Vagina (tissue), 2 donors: Measurements from ENCODE around the gene ASTL. TPM values are rescaled to one million over a fixed set of nuclear protein-coding genes. Genes with fewer than 3 reads are reported as not detected.

Experiments used
- DNase-seq, 2 donors: peaks; one replicate each; pipeline ENCODE4 v3.0.0-alpha.2; 2017; ENCODE audit errors: extremely low spot score in 2 of 2
- H3K27ac ChIP-seq: fragments of 200-600 bp; sonication (generic); one replicate; pipeline ENCODE4 v1.5.1; 2019
- H3K27me3 ChIP-seq: fragments of 200-600 bp; sonication (generic); one replicate; pipeline ENCODE4 v1.5.1; 2019
- H3K36me3 ChIP-seq, 2 donors: fragments of 200-600 bp; sonication (generic); one replicate each; pipeline ENCODE4 v1.5.1; 2017 to 2019
- H3K4me1 ChIP-seq: fragments of 200-600 bp; sonication (generic); one replicate; pipeline ENCODE4 v1.5.1; 2019
- H3K4me3 ChIP-seq, 2 donors: fragments of 200-600 bp; sonication (generic); 1 replicate in 1 of 2; 2 replicates in 1 of 2; pipeline ENCODE4 v1.5.1; 2016 to 2019
- H3K9me3 ChIP-seq: fragments of 200-600 bp; sonication (generic); one replicate; pipeline ENCODE4 v1.5.1; 2019
- POLR2A ChIP-seq, 2 donors: fragments of 450-650 bp; IDR thresholded peaks; one replicate each; pipeline ENCODE4 v1.6.1; 2017; ENCODE audit warnings: antibody characterized with exemption in 2 of 2, mild to moderate bottlenecking in 2 of 2, moderate library complexity in 2 of 2
- POLR2AphosphoS5 ChIP-seq, 2 donors: sonication (generic); formaldehyde crosslinking; IDR thresholded peaks; one replicate each; pipeline ENCODE4 v1.9.0; 2017; ENCODE audit warnings: antibody characterized with exemption in 2 of 2, mild to moderate bottlenecking in 2 of 2, low read depth in 1 of 2; ENCODE audit not compliant: insufficient read depth in 1 of 2
- intact Hi-C: fragments of 100-400 bp; cut with DNase I; formaldehyde crosslinking; loops from one replicate; pipeline ENCODE4 v1.15.1; 2023
- total RNA-seq: library from RNA; depleted of rRNA; stranded (reverse); fragments of >200 nt; gene quantifications from one replicate; pipeline ENCODE4 v1.2.3, GENCODE V29; 2016
- TF ChIP-seq, protein P1 (sequence below), 3 experiments: fragments of 450-650 bp in 2 of 3; fragments of 200-600 bp in 1 of 3; sonication (generic) in 1 of 3; IDR thresholded peaks; one replicate each; pipeline ENCODE4 v1.5.1; 2017 to 2019; ENCODE audit warnings: antibody characterized with exemption in 3 of 3, mild to moderate bottlenecking in 2 of 3, moderate library complexity in 2 of 3

Gene ASTL
- total RNA-seq, 1 donor from 2014 or later, result not detected

GRCh38 chr2:96103761-96104486, 34.4 kb downstream of the ASTL start:
- H3K27me3 ChIP-seq, result no peaks in the 10 kb centered on the region
- no peak for DNase-seq
- TF ChIP-seq, protein P1, sequence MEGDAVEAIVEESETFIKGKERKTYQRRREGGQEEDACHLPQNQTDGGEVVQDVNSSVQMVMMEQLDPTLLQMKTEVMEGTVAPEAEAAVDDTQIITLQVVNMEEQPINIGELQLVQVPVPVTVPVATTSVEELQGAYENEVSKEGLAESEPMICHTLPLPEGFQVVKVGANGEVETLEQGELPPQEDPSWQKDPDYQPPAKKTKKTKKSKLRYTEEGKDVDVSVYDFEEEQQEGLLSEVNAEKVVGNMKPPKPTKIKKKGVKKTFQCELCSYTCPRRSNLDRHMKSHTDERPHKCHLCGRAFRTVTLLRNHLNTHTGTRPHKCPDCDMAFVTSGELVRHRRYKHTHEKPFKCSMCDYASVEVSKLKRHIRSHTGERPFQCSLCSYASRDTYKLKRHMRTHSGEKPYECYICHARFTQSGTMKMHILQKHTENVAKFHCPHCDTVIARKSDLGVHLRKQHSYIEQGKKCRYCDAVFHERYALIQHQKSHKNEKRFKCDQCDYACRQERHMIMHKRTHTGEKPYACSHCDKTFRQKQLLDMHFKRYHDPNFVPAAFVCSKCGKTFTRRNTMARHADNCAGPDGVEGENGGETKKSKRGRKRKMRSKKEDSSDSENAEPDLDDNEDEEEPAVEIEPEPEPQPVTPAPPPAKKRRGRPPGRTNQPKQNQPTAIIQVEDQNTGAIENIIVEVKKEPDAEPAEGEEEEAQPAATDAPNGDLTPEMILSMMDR (IDR thresholded peaks at IDR 0.05), result no peak
- no peak for TF ChIP-seq POLR2AphosphoS5 (IDR thresholded peaks at IDR 0.05; ENCODE audit: insufficient read depth in 1 of 2, low read depth in 1 of 2)
- no peak for TF ChIP-seq POLR2A (IDR thresholded peaks at IDR 0.05)
- peaks cover 4% of the 10 kb centered on the region for H3K4me1 ChIP-seq
- no peak overlapping the region for H3K4me3 ChIP-seq
- H3K27ac ChIP-seq, result no peak overlapping the region
- intact Hi-C loops, result no loop called here
- no peaks in the 10 kb centered on the region for H3K36me3 ChIP-seq
- peaks cover 8% of the 10 kb centered on the region for H3K9me3 ChIP-seq

DNA sequence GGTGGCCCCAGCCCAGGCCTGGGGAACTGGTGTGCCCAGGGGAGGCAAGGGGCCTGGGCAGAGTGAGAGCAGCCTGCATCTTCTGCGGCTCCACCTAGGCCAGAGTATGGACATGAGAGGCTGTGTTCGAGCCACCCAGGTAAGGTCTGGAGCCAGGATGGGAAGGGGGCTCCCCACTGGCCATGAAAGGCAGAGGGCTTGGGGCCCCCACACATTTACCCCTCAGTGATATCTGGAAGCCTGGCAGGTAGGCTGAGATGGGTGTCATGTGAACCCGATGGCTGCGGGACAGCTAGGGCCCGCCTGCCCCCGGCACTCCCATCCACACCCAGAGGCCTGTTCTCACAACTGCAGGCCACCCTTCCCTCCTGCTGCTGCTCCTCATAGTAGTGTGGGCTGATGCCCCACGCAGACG, 35.1 kb downstream of the ASTL start:
- DNase-seq, result no peak
- Histone ChIP-seq H3K4me3 (no peak overlapping the region), H3K36me3 (no peaks in the 10 kb centered on the region), H3K4me1 (no peaks in the 10 kb centered on the region), H3K27ac (no peak overlapping the region), H3K27me3 (no peaks in the 10 kb centered on the region), H3K9me3 (peaks cover 8% of the 10 kb centered on the region)
- intact Hi-C loops, result no loop called here
- TF ChIP-seq POLR2AphosphoS5 (IDR thresholded peaks at IDR 0.05; ENCODE audit: insufficient read depth in 1 of 2, low read depth in 1 of 2), result no peak
- TF ChIP-seq, protein P1 (IDR thresholded peaks at IDR 0.05), result no peak
- no peak for TF ChIP-seq POLR2A (IDR thresholded peaks at IDR 0.05)

GRCh38 chr2:96102596-96103186, 35.6 kb downstream of the ASTL start:
- TF ChIP-seq POLR2A (IDR thresholded peaks at IDR 0.05), result no peak
- Histone ChIP-seq H3K4me3 (no peak overlapping the region), H3K27ac (no peak overlapping the region), H3K27me3 (no peaks in the 10 kb centered on the region), H3K36me3 (no peaks in the 10 kb centered on the region), H3K4me1 (no peaks in the 10 kb centered on the region), H3K9me3 (peaks cover 8% of the 10 kb centered on the region)
- intact Hi-C loops, result no loop called here
- no peak for DNase-seq

DNA sequence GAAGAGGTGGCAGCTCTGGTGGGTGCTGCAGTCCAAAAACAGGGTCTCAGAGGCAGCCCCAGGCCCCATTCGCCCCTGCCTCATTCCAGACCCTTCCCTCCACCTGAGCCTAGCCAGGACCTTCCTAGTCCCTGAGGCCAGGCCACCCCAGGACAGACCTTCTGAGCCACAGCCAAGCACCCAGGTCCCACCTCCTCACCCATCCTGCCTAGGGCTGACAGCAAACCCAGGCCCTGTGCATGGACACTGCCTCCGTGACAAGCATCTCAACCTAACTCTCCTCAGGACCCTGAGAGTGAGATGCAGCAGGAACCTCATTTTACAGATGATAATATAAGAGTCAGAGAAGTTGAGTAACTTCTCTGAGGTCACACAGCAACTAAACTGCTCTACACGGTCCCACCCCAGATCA, 37.4 kb downstream of the ASTL start:
- Histone ChIP-seq H3K36me3 (no peaks in the 10 kb centered on the region), H3K4me1 (no peaks in the 10 kb centered on the region), H3K27ac (no peak overlapping the region), H3K9me3 (peaks cover 8% of the 10 kb centered on the region), H3K4me3 (no peak overlapping the region), H3K27me3 (no peaks in the 10 kb centered on the region)
- TF ChIP-seq, protein P1 (IDR thresholded peaks at IDR 0.05), result no peak
- TF ChIP-seq POLR2A (IDR thresholded peaks at IDR 0.05) (no peak), POLR2AphosphoS5 (IDR thresholded peaks at IDR 0.05; ENCODE audit: insufficient read depth in 1 of 2, low read depth in 1 of 2) (no peak)
- no peak for DNase-seq
- intact Hi-C loops, result no loop called here

DNA sequence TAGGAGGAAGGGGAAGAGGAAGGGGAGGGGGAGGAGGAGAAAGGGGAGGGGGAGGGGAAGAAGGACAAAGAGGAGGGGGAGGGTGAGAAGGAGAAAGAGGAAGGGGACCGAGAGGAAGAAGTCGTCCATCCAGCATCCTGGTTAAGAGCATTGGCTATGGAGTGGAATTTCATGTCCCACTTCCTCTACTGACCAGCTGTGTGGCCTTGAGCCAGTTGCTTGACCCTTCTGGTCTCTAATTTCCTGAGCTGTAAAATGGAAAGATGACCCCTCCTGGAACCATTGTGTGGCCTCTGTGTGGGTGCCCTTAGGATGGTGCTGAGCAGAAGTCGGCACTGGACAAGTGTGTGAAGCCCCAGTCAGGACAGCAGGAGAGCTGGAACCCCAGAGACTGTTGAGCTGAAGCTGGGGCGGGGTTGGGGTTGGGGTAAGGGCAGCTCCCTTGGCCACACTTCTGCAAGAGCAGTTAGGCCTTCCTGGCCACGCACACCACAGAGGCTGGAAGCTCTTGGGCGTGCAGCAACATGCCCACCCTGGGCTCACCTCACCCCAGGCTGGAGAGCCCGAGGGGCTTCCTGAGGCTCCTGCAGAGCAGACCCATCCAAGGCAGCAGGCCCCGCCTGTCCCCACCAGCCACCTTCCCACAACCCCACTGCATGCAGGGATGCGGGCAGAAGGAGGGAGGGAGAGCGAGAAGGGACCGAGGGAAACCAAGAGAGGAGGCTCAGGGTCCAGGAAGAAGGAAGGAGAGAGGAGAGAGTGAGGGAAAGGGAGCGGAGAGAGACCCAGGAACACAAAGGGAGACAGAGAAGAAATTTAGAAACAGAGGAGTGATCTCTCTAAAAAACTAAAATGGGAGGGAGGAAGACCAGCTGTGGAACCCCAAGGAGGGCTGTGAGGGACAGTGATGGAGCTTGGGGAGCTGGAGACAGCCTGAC, 38.2 kb downstream of the ASTL start:
- no peak overlapping the region for H3K27ac ChIP-seq
- no peak for DNase-seq
- no peak overlapping the region for H3K4me3 ChIP-seq
- intact Hi-C loops, result no loop called here
- peaks cover under 1% of the 10 kb centered on the region for H3K9me3 ChIP-seq
- TF ChIP-seq, protein P1 (IDR thresholded peaks at IDR 0.05), result no peak
- H3K27me3 ChIP-seq, result no peaks in the 10 kb centered on the region
- no peaks in the 10 kb centered on the region for H3K4me1 ChIP-seq
- no peaks in the 10 kb centered on the region for H3K36me3 ChIP-seq
